ENCODE measurements around the gene NR2F6. TPM values are rescaled to one million over a fixed set of nuclear protein-coding genes. Genes with fewer than 3 reads are reported as not detected.

NR2F6 gene
- total and polyA plus RNA-seq, 2 experiments from 2014 or later, result 64.0 to 209 TPM

DNA sequence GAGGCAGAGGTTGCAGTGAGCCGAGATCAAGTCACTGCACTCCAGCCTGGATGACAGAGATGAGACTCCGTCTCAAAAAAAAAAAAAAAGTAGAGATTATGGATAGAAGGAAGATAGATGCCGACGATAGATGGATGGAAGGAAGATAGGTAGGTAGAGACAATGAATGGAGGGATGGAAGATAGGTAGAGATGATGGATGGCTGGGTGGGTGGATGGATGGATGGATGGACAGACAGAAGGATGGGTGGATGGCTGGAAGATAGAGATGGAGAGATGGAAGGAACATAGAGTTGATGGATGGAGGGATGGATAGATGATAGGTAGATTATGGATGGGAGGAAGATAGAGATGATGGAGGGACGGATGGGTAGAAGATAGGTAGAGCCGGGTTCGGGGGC lies 49.1 kb downstream of the NR2F6 start:
- H3K79me2 ChIP-seq (replicated peaks; ENCODE audit: insufficient read depth), result no peaks in the 10 kb centered on the region
- Mint-ChIP-seq H3K4me3 (no peak overlapping the region), H3K27ac (no peak overlapping the region), H3K27me3 (ENCODE audit: insufficient read depth, low read depth, poor library complexity) (peaks cover 2% of the 10 kb centered on the region), H3K4me1 (no peaks in the 10 kb centered on the region), H3K36me3 (ENCODE audit: low read depth) (peaks cover 54% of the 10 kb centered on the region), H3K9me3 (no peaks in the 10 kb centered on the region; the same call in 2 of the 3 replicates)
- H3K4me3 ChIP-seq, result no peak overlapping the region
- H3K27me3 ChIP-seq (ENCODE audit: insufficient read depth), result no peaks in the 10 kb centered on the region
- H3K36me3 ChIP-seq (ENCODE audit: insufficient read depth), result peaks cover 9% of the 10 kb centered on the region; the same call in 1 of the 2 replicates
- DNase-seq (ENCODE audit: low spot score) (no peak), ATAC-seq (no peak)
- H3K4me2 ChIP-seq, result no peak overlapping the region
- H2AFZ ChIP-seq, result no peak overlapping the region
- H4K20me1 ChIP-seq (replicated peaks; ENCODE audit: insufficient read depth), result 0 out of 2 replicates have a peak, but pooled peaks cover 3% of the 10 kb centered on the region
- no peaks in the 10 kb centered on the region for H3K9me2 ChIP-seq (ENCODE audit: insufficient read depth)
- no peaks in the 10 kb centered on the region for H3F3A ChIP-seq (replicated peaks; ENCODE audit: low read depth)
- TF ChIP-seq, protein P1, sequence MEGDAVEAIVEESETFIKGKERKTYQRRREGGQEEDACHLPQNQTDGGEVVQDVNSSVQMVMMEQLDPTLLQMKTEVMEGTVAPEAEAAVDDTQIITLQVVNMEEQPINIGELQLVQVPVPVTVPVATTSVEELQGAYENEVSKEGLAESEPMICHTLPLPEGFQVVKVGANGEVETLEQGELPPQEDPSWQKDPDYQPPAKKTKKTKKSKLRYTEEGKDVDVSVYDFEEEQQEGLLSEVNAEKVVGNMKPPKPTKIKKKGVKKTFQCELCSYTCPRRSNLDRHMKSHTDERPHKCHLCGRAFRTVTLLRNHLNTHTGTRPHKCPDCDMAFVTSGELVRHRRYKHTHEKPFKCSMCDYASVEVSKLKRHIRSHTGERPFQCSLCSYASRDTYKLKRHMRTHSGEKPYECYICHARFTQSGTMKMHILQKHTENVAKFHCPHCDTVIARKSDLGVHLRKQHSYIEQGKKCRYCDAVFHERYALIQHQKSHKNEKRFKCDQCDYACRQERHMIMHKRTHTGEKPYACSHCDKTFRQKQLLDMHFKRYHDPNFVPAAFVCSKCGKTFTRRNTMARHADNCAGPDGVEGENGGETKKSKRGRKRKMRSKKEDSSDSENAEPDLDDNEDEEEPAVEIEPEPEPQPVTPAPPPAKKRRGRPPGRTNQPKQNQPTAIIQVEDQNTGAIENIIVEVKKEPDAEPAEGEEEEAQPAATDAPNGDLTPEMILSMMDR (conservative IDR thresholded peaks at IDR 0.05; ENCODE audit: low read depth in 2 of 2), result no peak
- TF ChIP-seq ZNF114 (CRISPR knock-in tag; IDR thresholded peaks at IDR 0.05) (no peak), EZH2 (IDR thresholded peaks at IDR 0.05; ENCODE audit: low read depth, unreplicated experiment) (no peak), EZH2phosphoT487 (IDR thresholded peaks at IDR 0.05; ENCODE audit: unreplicated experiment) (no peak), ZNF331 (CRISPR knock-in tag; IDR thresholded peaks at IDR 0.05; ENCODE audit: low read depth) (no peak), STAT1 (IDR thresholded peaks at IDR 0.05; ENCODE audit: unreplicated experiment) (no peak), NANOG (IDR thresholded peaks at IDR 0.05; ENCODE audit: borderline replicate concordance) (no peak), CREB1 (CRISPR knock-in tag; IDR thresholded peaks at IDR 0.05; ENCODE audit: low read depth) (no peak), JUNB (IDR thresholded peaks at IDR 0.05; ENCODE audit: unreplicated experiment) (no peak), POLR2AphosphoS5 (IDR thresholded peaks at IDR 0.05; ENCODE audit: low read depth) (no peak)
- TF ChIP-seq, protein P2, sequence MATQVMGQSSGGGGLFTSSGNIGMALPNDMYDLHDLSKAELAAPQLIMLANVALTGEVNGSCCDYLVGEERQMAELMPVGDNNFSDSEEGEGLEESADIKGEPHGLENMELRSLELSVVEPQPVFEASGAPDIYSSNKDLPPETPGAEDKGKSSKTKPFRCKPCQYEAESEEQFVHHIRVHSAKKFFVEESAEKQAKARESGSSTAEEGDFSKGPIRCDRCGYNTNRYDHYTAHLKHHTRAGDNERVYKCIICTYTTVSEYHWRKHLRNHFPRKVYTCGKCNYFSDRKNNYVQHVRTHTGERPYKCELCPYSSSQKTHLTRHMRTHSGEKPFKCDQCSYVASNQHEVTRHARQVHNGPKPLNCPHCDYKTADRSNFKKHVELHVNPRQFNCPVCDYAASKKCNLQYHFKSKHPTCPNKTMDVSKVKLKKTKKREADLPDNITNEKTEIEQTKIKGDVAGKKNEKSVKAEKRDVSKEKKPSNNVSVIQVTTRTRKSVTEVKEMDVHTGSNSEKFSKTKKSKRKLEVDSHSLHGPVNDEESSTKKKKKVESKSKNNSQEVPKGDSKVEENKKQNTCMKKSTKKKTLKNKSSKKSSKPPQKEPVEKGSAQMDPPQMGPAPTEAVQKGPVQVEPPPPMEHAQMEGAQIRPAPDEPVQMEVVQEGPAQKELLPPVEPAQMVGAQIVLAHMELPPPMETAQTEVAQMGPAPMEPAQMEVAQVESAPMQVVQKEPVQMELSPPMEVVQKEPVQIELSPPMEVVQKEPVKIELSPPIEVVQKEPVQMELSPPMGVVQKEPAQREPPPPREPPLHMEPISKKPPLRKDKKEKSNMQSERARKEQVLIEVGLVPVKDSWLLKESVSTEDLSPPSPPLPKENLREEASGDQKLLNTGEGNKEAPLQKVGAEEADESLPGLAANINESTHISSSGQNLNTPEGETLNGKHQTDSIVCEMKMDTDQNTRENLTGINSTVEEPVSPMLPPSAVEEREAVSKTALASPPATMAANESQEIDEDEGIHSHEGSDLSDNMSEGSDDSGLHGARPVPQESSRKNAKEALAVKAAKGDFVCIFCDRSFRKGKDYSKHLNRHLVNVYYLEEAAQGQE (IDR thresholded peaks at IDR 0.05; ENCODE audit: unreplicated experiment), result no peak
- TF ChIP-seq, protein P3, sequence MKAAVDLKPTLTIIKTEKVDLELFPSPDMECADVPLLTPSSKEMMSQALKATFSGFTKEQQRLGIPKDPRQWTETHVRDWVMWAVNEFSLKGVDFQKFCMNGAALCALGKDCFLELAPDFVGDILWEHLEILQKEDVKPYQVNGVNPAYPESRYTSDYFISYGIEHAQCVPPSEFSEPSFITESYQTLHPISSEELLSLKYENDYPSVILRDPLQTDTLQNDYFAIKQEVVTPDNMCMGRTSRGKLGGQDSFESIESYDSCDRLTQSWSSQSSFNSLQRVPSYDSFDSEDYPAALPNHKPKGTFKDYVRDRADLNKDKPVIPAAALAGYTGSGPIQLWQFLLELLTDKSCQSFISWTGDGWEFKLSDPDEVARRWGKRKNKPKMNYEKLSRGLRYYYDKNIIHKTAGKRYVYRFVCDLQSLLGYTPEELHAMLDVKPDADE (IDR thresholded peaks at IDR 0.05), result no peak
- TF ChIP-seq, protein P4, sequence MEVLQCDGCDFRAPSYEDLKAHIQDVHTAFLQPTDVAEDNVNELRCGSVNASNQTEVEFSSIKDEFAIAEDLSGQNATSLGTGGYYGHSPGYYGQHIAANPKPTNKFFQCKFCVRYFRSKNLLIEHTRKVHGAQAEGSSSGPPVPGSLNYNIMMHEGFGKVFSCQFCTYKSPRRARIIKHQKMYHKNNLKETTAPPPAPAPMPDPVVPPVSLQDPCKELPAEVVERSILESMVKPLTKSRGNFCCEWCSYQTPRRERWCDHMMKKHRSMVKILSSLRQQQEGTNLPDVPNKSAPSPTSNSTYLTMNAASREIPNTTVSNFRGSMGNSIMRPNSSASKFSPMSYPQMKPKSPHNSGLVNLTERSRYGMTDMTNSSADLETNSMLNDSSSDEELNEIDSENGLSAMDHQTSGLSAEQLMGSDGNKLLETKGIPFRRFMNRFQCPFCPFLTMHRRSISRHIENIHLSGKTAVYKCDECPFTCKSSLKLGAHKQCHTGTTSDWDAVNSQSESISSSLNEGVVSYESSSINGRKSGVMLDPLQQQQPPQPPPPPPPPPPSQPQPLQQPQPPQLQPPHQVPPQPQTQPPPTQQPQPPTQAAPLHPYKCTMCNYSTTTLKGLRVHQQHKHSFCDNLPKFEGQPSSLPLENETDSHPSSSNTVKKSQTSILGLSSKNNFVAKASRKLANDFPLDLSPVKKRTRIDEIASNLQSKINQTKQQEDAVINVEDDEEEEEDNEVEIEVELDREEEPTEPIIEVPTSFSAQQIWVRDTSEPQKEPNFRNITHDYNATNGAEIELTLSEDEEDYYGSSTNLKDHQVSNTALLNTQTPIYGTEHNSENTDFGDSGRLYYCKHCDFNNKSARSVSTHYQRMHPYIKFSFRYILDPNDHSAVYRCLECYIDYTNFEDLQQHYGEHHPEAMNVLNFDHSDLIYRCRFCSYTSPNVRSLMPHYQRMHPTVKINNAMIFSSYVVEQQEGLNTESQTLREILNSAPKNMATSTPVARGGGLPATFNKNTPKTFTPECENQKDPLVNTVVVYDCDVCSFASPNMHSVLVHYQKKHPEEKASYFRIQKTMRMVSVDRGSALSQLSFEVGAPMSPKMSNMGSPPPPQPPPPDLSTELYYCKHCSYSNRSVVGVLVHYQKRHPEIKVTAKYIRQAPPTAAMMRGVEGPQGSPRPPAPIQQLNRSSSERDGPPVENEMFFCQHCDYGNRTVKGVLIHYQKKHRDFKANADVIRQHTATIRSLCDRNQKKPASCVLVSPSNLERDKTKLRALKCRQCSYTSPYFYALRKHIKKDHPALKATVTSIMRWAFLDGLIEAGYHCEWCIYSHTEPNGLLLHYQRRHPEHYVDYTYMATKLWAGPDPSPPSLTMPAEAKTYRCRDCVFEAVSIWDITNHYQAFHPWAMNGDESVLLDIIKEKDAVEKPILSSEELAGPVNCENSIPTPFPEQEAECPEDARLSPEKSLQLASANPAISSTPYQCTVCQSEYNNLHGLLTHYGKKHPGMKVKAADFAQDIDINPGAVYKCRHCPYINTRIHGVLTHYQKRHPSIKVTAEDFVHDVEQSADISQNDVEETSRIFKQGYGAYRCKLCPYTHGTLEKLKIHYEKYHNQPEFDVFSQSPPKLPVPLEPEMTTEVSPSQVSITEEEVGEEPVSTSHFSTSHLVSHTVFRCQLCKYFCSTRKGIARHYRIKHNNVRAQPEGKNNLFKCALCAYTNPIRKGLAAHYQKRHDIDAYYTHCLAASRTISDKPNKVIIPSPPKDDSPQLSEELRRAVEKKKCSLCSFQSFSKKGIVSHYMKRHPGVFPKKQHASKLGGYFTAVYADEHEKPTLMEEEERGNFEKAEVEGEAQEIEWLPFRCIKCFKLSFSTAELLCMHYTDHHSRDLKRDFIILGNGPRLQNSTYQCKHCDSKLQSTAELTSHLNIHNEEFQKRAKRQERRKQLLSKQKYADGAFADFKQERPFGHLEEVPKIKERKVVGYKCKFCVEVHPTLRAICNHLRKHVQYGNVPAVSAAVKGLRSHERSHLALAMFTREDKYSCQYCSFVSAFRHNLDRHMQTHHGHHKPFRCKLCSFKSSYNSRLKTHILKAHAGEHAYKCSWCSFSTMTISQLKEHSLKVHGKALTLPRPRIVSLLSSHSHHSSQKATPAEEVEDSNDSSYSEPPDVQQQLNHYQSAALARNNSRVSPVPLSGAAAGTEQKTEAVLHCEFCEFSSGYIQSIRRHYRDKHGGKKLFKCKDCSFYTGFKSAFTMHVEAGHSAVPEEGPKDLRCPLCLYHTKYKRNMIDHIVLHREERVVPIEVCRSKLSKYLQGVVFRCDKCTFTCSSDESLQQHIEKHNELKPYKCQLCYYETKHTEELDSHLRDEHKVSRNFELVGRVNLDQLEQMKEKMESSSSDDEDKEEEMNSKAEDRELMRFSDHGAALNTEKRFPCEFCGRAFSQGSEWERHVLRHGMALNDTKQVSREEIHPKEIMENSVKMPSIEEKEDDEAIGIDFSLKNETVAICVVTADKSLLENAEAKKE (CRISPR knock-in tag; IDR thresholded peaks at IDR 0.05), result no peak
- H3K4me1 ChIP-seq (ENCODE audit: insufficient read depth), result no peaks in the 10 kb centered on the region
- H3K27ac ChIP-seq (ENCODE audit: low read depth), result no peak overlapping the region

Data from GM23338 (cell line).